Stimulated activated CD8-positive, alpha-beta memory T cell treated with anti-CD3 and anti-CD28 coated beads, Interleukin-15, amount 100 ng/mL, for 48 hours (primary cell): ENCODE data around the gene MSH5.
"Not testable (repeated sequence)": the region's sequence is repeated elsewhere in the genome, so short reads cannot be mapped to it uniquely, and the experiment has no call there.

Source experiments
- DNase-seq, 2 donors: peaks; one replicate each; pipeline ENCODE4 v3.0.0-alpha.2; 2020; ENCODE audit warnings: low read depth in 2 of 2

MSH5 gene

GRCh38 chr6:31801031-31801927 is 61.5 kb downstream of the MSH5 start:
- DNase-seq: not testable (repeated sequence)

- no peak for DNase-seq
These were observed 66.2 kb downstream of the MSH5 start for GRCh38 chr6:31805939-31806469.

- peak; percentile 95 to 96 for DNase-seq
These were observed 66.9 kb downstream of the MSH5 start, which contains the start of gene LSM2 for GRCh38 chr6:31806470-31807272. LSM2 (minus strand) TSS chr6:31806966; CDS start chr6:31806757, 209 bp downstream.

GRCh38 chr6:31808599-31808998 is 68.8 kb downstream of the MSH5 start:
- not testable (repeated sequence) for DNase-seq

GRCh38 chr6:31811645-31812044 is 71.8 kb downstream of the MSH5 start:
- no peak for DNase-seq
